IPS DF 4.7 (cell line): ENCODE data around the gene FAM227B.
"Not testable (repeated sequence)": the region's sequence is repeated elsewhere in the genome, so short reads cannot be mapped to it uniquely, and the experiment has no call there.

Source experiments
- DNase-seq: peaks from one replicate; pipeline ENCODE4 v3.0.0-alpha.2; 2013; ENCODE audit warnings: low spot score; ENCODE audit errors: extremely low read depth

Gene FAM227B

GRCh38 chr15:49494842-49495241 is 125.8 kb downstream of the FAM227B start:
- no peak for DNase-seq

GRCh38 chr15:49492830-49493229 is 127.8 kb downstream of the FAM227B start:
- DNase-seq = no peak

- no peak for DNase-seq
Observed at GRCh38 chr15:49492151-49492550, 128.5 kb downstream of the FAM227B start.

GRCh38 chr15:49490966-49491365 is 129.7 kb downstream of the FAM227B start:
- DNase-seq = no peak

- DNase-seq = not testable (repeated sequence)
Observed at GRCh38 chr15:49485401-49485800, 135.2 kb downstream of the FAM227B start.

GRCh38 chr15:49478982-49479381 is 141.6 kb downstream of the FAM227B start:
- not testable (repeated sequence) for DNase-seq

GRCh38 chr15:49478021-49478420 is 142.6 kb downstream of the FAM227B start:
- not testable (repeated sequence) for DNase-seq

GRCh38 chr15:49473031-49473430 is 147.6 kb downstream of the FAM227B start:
- DNase-seq = no peak

- no peak for DNase-seq
Observed at GRCh38 chr15:49472338-49472737, 148.3 kb downstream of the FAM227B start.

GRCh38 chr15:49471733-49472132 is 148.9 kb downstream of the FAM227B start:
- no peak for DNase-seq

GRCh38 chr15:49471248-49471647 is 149.4 kb downstream of the FAM227B start:
- DNase-seq = peak; percentile 3

- no peak for DNase-seq
Observed at GRCh38 chr15:49468481-49468839, 152.2 kb downstream of the FAM227B start.

- DNase-seq = no peak
Observed at GRCh38 chr15:49467746-49468480, 152.7 kb downstream of the FAM227B start.

- DNase-seq = no peak
Observed at GRCh38 chr15:49466119-49466518, 154.5 kb downstream of the FAM227B start.

- DNase-seq = no peak
Observed at GRCh38 chr15:49464522-49464921, 156.1 kb downstream of the FAM227B start.

GRCh38 chr15:49462232-49462844 is 158.3 kb downstream of the FAM227B start:
- no peak for DNase-seq

GRCh38 chr15:49460411-49460941 is 160.1 kb downstream of the FAM227B start:
- DNase-seq = no peak

GRCh38 chr15:49458145-49458544 is 162.5 kb downstream of the FAM227B start:
- DNase-seq = no peak

GRCh38 chr15:49456166-49456565 is 164.5 kb downstream of the FAM227B start:
- no peak for DNase-seq

GRCh38 chr15:49452595-49452994 is 168.0 kb downstream of the FAM227B start:
- no peak for DNase-seq

GRCh38 chr15:49441816-49442215 is 178.8 kb downstream of the FAM227B start:
- DNase-seq = no peak

GRCh38 chr15:49441356-49441755 is 179.3 kb downstream of the FAM227B start:
- DNase-seq = no peak
